NOMO-1 treated with DMSO at 0.1 percent for 48 hours (cell line): ENCODE measurements around the gene RGS14.
A peak's percentile ranks its signal among the peaks of the same experiment; 100 is the strongest.

Experiments
- DNase-seq: peaks from one replicate; lab custom pipeline; 2025; ENCODE audit not compliant: unreplicated experiment; lab: John Stamatoyannopoulos, UW

RGS14 gene

GRCh38 chr5:177377851-177378776 lies 20.4 kb downstream of the RGS14 start:
- no peak for DNase-seq

GRCh38 chr5:177378884-177379883 lies 21.5 kb downstream of the RGS14 start:
- no peak for DNase-seq

- DNase-seq, result no peak
Measured at GRCh38 chr5:177380805-177381126, 23.0 kb downstream of the RGS14 start.

GRCh38 chr5:177382423-177383029 lies 24.8 kb downstream of the RGS14 start:
- DNase-seq, result no peak

- no peak for DNase-seq
Measured at GRCh38 chr5:177383181-177383580, 25.5 kb downstream of the RGS14 start.

- DNase-seq, result no peak
Measured at GRCh38 chr5:177384134-177384533, 26.4 kb downstream of the RGS14 start, which contains the start of gene SLC34A1. SLC34A1 (plus strand) TSS chr5:177384434; CDS start chr5:177385742, 1,308 bp downstream.

- DNase-seq, result no peak
Measured at GRCh38 chr5:177385720-177386119, 28.0 kb downstream of the RGS14 start.

GRCh38 chr5:177386542-177386941 lies 28.8 kb downstream of the RGS14 start:
- no peak for DNase-seq

- no peak for DNase-seq
Measured at GRCh38 chr5:177387405-177387804, 29.7 kb downstream of the RGS14 start.

GRCh38 chr5:177388521-177389052 lies 30.9 kb downstream of the RGS14 start:
- DNase-seq, result no peak

GRCh38 chr5:177389241-177390169 lies 31.8 kb downstream of the RGS14 start:
- peak; percentile 80 for DNase-seq

GRCh38 chr5:177390363-177391300 lies 32.9 kb downstream of the RGS14 start:
- peak; percentile 73 for DNase-seq

GRCh38 chr5:177392765-177393164 lies 35.0 kb downstream of the RGS14 start:
- no peak for DNase-seq

- peak; percentile 26 for DNase-seq
Measured at GRCh38 chr5:177393206-177393765, 35.6 kb downstream of the RGS14 start.

- no peak for DNase-seq
Measured at GRCh38 chr5:177393990-177394389, 36.3 kb downstream of the RGS14 start.

GRCh38 chr5:177396078-177396477 lies 38.4 kb downstream of the RGS14 start:
- no peak for DNase-seq

- no peak for DNase-seq
Measured at GRCh38 chr5:177396807-177397206, 39.1 kb downstream of the RGS14 start.

GRCh38 chr5:177397875-177398390 lies 40.2 kb downstream of the RGS14 start:
- no peak for DNase-seq
